ENCODE results near the gene TRIM28. TPM values are rescaled to one million over a fixed set of nuclear protein-coding genes. Genes with fewer than 3 reads are reported as not detected.

TRIM28 gene
- polyA plus RNA-seq, 3 donors, result 644 to 816 (median 758) TPM

Other genes starting within 250 kb of the TRIM28 start
- gene ERVK3-1, start 238.7 kb upstream of the TRIM28 start, polyA plus RNA-seq (ENCODE audit: insufficient read length in 3 of 3), result 10 to 100 TPM; 53.5 to 61.2 (median 59.1) TPM
- 1 to 10 TPM; 3.8 to 4.1 (median 4.0) TPM for gene ZSCAN22, start 217.1 kb upstream of the TRIM28 start, polyA plus RNA-seq (ENCODE audit: insufficient read length in 3 of 3)
- 1 to 10 TPM; 1.6 to 2.1 (median 2.0) TPM for gene A1BG, start 190.6 kb upstream of the TRIM28 start, polyA plus RNA-seq (ENCODE audit: insufficient read length in 3 of 3)
- gene ZNF497, start 181.3 kb upstream of the TRIM28 start, polyA plus RNA-seq (ENCODE audit: insufficient read length in 3 of 3), result 1 to 10 TPM; 5.0 to 7.1 (median 5.5) TPM
- gene ZNF837, start 163.0 kb upstream of the TRIM28 start, polyA plus RNA-seq (ENCODE audit: insufficient read length in 3 of 3), result 1 to 10 TPM; 5.6 to 6.2 (median 5.8) TPM
- gene RPS5, start 156.8 kb upstream of the TRIM28 start, polyA plus RNA-seq (ENCODE audit: insufficient read length in 3 of 3), result 1,000 to 10,000 TPM in 2 of 3 donors, 100 to 1,000 TPM in 1; 960 to 1,160 (median 1,095) TPM
- gene RNF225, start 148.4 kb upstream of the TRIM28 start, polyA plus RNA-seq (ENCODE audit: insufficient read length in 3 of 3), result not detected
- 10 to 100 TPM; 13.2 to 16.5 (median 13.9) TPM for gene ZNF584, start 135.4 kb upstream of the TRIM28 start, polyA plus RNA-seq (ENCODE audit: insufficient read length in 3 of 3)
- 10 to 100 TPM; 13.6 to 16.7 (median 15.1) TPM for gene ZNF132, start 103.9 kb upstream of the TRIM28 start, polyA plus RNA-seq (ENCODE audit: insufficient read length in 3 of 3)
- 1 to 10 TPM; 7.2 to 7.6 (median 7.2) TPM for gene ZNF324B, start 92.4 kb upstream of the TRIM28 start, polyA plus RNA-seq (ENCODE audit: insufficient read length in 3 of 3)
- 10 to 100 TPM; 10.0 to 13.4 (median 11.0) TPM for gene ZNF324, start 77.0 kb upstream of the TRIM28 start, polyA plus RNA-seq (ENCODE audit: insufficient read length in 3 of 3)
- 10 to 100 TPM; 17.3 to 23.4 (median 19.3) TPM for gene ZNF446, start 67.7 kb upstream of the TRIM28 start, polyA plus RNA-seq (ENCODE audit: insufficient read length in 3 of 3)
- gene SLC27A5, start 32.1 kb upstream of the TRIM28 start, polyA plus RNA-seq (ENCODE audit: insufficient read length in 3 of 3), result 10 to 100 TPM; 13.3 to 13.8 (median 13.6) TPM
- 10 to 100 TPM; 14.5 to 19.1 (median 16.1) TPM for gene ZBTB45, start 24.3 kb upstream of the TRIM28 start, polyA plus RNA-seq (ENCODE audit: insufficient read length in 3 of 3)
- 100 to 1,000 TPM; 117 to 136 (median 126) TPM for gene CHMP2A, start 11.0 kb downstream of the TRIM28 start, polyA plus RNA-seq (ENCODE audit: insufficient read length in 3 of 3)
- gene UBE2M, start 14.5 kb downstream of the TRIM28 start, polyA plus RNA-seq (ENCODE audit: insufficient read length in 3 of 3), result 100 to 1,000 TPM in 1 of 3 donors, 10 to 100 TPM in 2; 90.2 to 109 (median 97.5) TPM
- gene MZF1, start 29.3 kb downstream of the TRIM28 start, polyA plus RNA-seq (ENCODE audit: insufficient read length in 3 of 3), result 10 to 100 TPM; 31.0 to 59.2 (median 54.2) TPM